NCI-H345 treated with DMSO at 0.1 percent for 48 hours (cell line): ENCODE data around the gene KLHL2.

Experiments used
- DNase-seq: peaks from one replicate; lab custom pipeline; 2025; ENCODE audit not compliant: unreplicated experiment; lab: John Stamatoyannopoulos, UW

KLHL2 gene

DNA sequence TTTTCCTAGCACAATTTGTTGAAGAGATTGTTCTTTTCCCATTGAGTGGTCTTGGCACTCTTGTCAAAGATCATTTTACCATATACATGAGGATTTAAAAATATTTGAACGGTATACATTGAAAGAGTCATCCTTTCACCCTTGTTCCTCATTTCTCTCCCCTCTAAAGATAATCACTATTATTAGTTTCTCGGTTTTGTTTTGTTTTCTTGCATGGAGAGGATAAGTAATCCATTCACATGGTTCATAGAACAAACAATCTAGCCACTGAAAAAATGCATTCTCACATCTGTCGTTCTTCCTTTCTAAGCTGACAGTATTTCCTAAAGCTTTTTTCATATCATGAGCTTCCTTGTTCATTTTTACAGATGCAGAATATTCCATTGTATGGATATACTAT, 80.9 kb downstream of the KLHL2 start:
- no peak for DNase-seq

DNA sequence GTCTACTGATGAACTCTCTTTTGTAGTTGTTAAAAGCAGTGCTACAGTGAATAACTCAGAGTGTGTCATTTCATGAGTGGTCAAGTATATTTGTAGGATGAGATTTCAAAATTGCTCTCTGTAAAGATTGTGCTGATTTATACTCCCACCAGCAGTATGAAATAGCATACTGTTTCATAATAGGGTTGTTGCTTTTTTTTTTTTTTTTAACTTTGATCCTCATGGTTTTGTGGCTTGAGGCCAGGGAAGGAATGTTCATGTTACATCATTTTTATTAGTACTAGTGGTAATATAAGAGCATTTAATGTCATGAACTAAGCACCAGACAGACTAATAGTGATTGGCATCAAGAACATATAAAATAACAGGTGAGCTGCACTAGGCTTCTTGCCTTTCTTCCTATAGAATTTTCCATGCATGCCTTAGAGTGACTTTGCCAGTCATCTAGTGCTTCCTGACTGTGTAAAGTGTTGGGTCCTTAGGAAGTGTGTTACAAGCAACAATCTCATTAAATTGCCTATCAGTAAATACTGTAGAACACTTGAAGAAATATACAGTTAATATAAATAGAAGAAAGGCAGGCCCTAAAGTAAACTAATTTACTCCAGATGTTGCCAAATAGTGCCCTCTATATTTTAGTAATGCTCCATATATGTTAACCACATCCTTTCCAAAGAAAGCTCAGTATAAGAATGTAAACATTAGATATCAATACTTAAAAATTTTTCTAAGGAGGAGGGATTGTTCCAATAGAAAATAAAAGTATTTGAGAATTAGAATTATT, 81.5 kb downstream of the KLHL2 start:
- no peak for DNase-seq

DNA sequence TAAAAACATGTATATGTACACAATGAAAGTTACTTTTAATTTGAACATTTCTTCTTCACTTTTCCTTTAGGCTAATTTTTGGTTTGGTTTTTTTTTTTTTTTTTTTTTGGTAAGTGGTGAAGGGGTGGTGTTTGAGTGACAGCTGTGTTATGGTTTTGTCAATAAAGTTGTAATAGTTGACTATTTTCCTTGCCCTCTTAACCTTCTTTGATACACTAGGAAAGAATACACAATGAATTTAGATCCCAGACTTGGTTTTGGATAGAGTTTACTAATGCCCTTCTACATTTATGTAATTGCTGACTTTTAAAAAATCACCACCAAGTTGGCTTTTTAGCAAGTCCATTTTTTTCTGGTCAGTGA, 82.0 kb downstream of the KLHL2 start:
- no peak for DNase-seq

DNA sequence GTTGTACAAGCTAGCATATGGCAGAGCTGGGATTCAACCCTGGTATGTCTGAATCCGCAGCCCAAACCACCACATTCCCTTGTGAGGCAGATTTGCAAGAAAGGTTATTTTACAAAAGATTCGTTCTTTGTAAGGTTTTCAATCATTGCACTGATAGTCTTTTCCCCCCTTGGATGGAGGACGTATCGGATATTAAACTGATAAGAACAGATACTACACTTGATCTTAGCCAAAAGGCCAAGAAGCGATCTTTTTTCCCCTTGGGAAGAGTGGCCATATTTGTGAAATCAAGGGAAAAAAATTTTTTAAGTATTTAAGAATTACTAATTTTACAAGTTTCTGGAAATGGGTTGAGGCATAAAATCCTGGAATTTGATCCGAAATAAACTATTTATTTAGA, 85.7 kb downstream of the KLHL2 start:
- DNase-seq, result no peak

DNA sequence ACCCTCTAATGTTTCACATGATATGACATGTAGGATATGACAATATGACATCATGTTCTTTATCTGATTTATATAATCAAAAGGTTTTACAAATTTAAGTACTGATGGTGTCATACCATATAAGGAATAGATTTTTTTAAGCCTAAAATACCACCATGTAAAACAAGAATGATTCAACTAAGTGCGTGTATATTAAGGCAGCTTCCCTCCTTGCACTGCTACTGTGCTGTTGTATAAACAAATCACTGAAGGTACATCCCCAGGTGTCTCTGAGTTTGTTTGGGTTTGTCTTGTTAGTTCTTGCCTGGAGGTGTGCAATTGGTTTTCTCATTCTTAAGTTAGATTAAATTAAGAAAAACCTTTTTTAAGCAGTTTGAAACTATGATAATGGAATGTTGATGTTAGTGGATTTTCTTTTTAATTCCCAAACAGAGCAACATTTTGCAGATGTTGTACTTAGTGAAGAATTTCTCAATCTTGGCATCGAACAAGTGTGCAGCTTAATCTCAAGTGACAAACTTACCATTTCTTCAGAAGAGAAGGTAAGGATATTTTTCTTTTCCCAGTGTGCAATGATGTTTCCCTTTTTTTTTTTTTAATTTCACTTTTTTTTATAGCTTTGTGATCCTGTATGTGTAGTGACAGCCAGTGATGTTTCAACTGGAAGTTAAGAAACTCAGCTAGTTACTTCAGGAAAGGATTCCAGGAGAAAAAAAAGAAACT, 86.7 kb downstream of the KLHL2 start:
- DNase-seq, result no peak

DNA sequence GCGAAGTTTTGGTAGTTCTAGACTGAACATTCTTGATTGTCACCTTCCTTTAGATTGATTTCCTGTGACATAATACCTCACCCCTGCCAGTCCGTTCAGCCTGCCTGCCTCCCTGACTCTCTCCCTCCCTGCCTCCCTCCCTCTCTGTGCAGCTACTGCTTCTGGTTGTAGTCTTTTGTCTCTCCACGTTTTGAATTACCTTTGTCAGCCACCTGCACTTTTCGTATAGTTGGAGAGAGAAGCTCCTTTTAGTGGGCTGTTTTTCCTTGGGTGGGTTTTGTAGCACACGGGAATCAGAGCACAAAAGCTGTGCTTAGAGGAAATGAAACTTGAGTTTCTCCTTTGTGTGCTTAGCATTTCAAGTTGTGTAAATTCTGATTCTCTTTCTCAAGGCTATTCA, 87.5 kb downstream of the KLHL2 start:
- no peak for DNase-seq

DNA sequence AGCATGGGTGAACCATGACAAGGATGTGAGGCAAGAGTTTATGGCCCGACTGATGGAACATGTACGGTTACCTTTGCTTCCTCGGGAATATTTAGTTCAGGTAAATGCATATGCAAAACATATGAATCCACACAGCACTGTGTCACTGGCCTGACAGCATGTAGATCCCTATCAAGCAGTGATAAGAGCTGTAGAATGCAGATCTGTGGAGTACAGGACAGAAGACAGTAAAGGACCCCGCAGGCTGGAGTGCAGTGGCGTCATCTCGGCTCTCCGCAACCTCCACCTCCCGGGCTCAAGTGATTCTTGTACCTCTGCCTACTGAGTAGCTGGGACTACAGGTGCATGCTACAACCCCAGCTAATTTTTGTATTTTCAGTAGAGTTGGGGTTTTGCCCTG, 90.3 kb downstream of the KLHL2 start:
- DNase-seq, result no peak

DNA sequence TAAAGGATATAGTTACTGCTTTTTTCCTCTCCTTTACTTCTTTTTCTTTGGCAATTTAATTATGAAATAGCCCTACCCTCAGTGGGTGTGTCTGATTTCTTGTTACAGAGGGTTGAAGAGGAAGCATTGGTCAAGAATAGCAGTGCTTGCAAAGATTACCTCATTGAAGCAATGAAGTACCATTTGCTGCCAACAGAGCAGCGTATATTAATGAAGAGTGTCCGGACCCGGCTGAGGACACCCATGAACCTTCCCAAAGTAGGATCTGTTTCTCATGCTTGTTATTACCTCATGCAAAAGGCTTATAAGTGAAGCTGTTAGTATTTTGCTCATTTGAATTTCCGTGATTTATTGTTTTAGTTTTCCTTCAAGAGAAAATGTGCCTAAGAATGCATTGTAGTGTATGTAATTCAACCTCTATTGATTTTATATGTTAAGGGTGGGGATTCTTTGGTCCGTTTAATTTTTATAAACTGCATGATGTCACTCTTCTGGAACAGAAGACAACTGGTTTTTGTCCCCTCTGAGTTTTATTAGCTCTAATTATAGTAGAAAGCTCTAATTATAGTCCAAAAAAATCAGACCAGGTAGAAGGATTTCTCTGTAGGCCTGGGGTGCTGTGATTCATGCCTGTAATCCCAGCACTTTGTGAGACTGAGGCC, 92.2 kb downstream of the KLHL2 start:
- DNase-seq, result no peak

DNA sequence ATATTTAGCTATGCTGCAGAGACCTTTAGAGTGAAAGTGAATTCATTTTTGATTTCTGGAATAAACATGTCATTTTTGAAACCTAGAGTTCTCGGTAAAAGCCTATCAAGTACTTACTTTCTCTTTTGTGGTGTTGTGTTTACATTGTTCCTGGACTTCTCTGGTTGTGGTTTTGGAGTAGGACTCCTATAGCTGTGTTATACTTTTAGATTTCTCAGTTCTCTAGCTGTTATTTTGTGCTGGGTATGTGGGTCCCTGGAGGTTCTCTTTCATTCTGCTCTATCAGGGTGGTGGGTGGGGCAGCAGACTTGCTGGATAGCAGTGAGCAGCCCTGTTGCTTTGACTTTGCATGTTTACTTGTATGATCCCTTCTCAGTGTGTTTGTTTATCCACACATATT, 94.5 kb downstream of the KLHL2 start:
- DNase-seq, result no peak

DNA sequence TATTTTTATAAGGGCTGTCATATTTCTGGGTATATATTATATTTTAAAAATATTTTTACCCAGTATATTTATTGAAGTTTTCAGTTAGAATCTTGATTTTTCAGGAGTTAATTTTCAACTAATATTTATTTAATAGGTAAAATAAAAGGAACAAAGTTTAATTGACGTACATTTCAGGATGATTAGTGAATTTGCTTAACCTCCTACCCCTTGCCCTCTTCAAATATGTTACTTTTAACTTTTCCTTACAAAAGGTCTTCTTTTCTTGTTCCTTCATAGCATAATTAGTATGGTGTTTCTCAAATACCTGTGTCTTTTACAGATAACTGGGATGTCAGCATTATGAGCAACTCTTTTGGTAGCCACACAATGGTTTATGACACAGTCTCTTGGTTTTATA, 95.3 kb downstream of the KLHL2 start:
- DNase-seq, result no peak

DNA sequence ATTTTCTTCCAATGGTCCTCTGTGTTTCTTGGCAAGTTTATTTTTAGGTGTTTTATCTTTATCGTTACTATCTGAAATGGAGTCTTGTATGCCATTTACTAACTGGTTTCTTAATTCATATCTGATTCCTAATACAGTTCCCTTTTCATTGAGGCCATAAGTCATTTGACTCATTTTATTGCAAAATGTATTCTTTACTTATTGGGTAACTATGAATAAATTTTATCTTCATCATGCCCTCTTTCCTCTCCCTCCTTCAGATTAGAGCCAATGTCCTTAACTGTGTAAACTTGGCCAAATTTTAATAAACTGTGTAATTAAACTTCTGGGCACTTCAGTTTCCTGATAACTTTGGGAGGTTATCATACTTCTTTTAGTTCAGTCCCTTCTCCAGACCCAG, 100.8 kb downstream of the KLHL2 start:
- DNase-seq, result no peak

DNA sequence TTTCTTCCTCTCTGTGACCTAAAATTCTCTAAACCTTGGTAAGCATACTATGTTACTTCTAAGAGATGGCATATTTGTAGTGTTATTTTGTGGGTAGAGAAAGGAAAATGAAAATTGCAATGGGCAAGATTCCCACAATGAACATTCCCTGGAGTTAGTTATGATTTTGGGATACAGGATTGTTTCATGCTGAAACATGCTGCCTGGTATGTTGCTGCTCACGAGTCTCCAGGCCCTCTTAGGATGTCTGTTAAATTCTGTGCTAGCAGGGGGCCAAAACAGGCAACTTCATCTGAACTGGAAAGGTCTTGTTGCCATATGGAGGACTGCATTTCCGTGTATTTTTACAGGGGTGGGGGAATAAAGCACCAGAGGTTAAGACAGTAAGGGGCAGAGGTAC, 101.2 kb downstream of the KLHL2 start:
- DNase-seq, result no peak

DNA sequence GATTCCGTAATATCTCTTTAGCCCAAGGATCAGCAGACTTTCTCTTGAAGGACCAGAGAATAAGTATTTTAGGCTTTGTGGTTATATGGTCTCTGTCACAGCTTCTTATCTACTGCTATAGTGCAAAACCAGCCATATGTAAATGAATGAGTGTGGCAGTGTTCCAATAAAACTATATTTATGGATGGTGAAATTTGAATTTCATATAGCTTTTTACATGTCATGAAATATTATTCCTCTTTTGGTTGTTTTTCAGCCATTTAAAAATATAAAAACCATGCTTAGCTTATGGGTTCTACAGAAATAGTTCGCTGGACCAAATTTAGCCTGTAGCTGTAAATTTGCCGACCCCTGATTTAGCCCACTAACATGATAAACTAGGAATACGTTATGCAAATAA, 102.1 kb downstream of the KLHL2 start:
- DNase-seq, result no peak

DNA sequence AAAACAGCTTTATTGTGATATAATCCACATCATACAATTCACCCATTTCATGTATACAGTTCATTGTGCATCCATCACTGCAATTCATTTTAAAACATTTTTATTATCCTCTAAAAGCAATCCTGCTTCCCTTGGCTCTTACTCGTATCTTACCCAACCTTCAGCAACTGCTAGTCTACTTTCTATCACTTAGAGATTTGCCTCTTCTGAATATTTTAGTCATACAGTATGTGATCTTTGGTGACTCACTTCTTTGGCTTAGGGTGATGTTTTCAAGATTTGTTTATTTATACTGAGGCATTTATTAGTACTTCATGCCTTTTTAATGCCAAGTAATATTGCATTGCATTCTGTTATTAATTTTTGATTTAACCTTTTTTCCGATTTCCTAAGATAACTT, 105.1 kb downstream of the KLHL2 start:
- DNase-seq, result no peak

DNA sequence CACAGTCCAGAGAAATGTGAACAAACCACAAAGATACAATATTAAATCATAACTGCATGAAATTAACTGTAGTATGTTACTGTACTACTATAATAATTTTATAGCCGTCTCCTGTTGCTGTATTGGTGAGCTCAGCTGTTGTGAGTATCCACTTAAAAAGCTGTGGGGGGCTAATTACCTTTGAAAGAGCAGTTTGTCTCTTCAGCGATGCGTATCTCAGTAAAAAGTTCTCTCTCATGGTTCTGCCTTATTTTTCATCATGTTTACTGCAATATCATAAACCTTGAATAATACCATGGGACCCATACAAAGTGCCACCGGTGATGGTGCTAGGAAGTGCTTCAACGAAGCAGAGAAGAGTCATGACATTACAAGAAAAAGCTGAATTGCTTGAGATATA, 111.7 kb downstream of the KLHL2 start:
- no peak for DNase-seq

DNA sequence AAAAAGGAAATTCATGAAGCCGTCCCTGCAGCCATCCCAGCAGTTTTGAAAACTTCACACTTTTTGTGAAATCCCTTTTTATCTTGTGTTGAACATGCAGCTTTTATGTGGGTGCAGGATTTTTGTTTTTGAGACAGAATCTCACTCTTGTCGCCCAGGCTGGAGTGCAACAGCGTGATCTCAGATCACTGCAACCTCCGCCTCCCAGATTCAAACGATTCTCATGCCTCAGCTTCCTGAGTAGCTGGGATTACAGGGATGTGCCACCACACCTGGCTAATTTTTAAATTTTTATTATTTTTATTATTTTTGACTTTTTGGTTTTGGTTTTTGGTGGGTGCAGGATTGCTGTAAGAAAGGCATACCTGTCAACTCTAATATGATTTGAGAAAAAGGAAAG, 112.1 kb downstream of the KLHL2 start:
- DNase-seq, result no peak

DNA sequence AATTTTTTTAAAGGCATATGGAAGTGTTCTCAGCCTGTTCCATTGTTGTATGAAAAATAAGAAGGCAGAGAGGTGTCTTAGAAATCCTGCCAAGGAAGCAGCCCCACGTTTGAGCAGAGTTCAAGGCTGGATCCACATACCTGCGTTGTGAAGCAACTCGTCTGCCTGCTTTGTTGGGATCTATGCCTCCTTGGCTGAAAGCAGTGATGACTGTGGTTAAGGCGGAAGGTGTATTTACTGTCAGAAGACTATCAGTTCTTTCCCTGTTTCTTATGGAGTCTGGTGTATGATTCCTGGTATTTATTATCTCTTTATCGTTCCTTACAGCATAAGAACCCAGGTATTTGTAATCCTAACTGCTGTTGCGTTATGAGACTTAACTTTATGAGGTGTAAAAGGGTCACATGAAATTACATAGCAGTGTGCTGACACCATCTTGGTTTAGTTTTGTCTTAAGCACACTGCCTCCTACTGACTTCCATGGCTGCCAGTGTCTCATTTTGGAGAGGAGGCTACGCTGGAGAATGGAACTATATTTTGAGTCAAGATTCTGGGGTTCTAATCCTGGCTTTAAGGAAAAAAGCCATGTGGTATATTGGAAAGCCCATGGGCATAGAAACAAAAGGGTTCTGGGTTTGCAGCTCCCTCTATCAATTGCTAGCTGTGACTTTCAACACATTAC, 117.0 kb downstream of the KLHL2 start:
- no peak for DNase-seq

DNA sequence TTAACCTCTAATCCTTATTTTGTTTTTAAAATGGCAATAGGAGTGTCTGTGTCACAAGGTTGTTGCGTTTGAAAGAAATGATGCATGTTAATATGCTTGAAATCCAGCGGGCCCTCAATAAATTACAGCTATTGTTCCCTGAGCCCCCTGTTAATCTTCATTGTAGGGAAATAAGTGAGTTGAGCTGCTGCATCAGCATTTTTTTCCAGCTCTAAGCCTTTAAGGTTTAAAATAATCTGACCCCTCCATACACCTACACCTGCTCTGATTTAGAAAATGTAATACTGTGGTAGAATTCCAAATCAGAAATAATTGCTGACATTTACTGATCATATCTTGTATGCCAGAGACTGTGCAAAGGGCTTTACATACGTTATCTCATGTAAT, 117.5 kb downstream of the KLHL2 start:
- DNase-seq, result no peak

DNA sequence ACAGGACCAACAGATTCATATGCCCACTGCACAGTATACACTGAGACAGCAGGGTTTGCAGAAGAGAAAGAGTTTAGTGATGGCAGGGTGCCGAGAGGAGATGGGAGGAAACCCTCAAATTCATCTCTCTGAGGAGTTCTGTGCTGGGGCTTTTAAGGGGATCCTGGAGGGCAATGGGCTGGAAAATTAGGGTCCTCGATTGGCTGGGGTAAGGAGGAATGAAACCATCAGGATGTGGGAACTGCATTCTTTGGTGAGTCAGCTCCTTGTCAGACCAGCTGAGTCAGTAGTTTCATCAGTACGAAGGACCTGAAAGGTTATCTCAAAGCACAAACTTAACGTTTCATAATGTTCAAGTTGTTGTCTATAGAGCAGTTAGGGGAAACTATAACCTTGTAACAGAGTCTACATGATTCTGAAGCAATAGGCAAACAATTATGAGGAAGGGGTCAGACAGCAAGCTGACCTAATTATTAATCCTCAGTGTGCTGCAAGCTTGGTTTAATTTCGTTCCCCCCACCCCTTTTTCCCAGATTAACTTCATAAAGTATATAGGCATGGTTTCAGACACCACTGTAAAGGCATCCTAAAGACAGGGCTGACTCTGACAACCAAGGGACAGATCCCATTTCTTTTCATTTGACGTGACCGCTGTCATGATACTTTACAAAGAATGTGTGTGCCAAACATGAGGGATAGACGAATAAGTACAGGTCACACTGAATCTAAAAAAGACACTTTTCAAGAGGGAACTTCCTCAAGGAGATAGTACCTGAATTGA, 118.6 kb downstream of the KLHL2 start:
- DNase-seq, result no peak

DNA sequence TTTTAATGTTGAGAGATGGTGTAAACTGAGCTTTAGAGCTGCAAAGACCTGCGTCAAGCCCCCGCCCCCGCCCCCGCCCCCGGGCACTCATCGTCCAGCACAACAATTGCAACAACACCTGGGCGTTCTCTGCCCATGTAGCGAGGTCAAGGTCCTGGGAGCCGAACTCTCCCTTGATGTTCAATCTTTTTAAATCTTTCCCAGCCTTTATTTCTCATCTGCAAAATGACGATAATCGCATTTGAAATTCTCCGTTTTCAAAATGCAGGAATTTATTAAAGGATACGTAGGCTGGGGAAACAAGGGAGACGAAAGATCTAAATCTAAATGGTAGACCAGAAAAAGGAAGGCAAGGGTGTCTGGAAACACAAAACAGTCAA, 119.5 kb downstream of the KLHL2 start:
- no peak for DNase-seq
